ENCODE results near the gene PRKCE.

DNA sequence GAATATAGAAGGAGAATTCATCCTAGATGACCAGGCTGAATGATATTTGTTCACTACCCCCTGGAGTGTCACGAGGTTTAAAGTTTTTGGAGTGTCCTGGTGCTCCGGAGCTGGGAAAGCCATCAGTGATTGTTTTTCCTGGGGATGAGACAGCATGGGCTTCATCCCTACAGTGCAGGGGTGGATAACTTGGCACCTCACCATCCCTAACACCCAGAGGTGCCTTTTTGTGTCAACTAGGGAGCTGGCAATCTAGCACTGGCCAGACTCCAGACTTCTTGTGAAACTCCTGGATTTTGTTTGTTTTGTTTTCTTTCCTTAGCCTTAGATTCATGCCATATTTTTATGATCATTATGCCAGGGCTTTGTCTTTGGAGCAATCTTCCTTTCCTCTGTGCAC lies 164.8 kb downstream of the PRKCE start:
- TF ChIP-seq, protein P1, sequence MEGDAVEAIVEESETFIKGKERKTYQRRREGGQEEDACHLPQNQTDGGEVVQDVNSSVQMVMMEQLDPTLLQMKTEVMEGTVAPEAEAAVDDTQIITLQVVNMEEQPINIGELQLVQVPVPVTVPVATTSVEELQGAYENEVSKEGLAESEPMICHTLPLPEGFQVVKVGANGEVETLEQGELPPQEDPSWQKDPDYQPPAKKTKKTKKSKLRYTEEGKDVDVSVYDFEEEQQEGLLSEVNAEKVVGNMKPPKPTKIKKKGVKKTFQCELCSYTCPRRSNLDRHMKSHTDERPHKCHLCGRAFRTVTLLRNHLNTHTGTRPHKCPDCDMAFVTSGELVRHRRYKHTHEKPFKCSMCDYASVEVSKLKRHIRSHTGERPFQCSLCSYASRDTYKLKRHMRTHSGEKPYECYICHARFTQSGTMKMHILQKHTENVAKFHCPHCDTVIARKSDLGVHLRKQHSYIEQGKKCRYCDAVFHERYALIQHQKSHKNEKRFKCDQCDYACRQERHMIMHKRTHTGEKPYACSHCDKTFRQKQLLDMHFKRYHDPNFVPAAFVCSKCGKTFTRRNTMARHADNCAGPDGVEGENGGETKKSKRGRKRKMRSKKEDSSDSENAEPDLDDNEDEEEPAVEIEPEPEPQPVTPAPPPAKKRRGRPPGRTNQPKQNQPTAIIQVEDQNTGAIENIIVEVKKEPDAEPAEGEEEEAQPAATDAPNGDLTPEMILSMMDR (IDR thresholded peaks at IDR 0.05; ENCODE audit: extremely low read depth in 1 of 2, insufficient read depth in 1 of 2, low read depth in 1 of 2, low read length in 2 of 2), result no peak
- TF ChIP-seq, protein P2, sequence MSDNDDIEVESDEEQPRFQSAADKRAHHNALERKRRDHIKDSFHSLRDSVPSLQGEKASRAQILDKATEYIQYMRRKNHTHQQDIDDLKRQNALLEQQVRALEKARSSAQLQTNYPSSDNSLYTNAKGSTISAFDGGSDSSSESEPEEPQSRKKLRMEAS (IDR thresholded peaks at IDR 0.05; ENCODE audit: insufficient read depth, insufficient read length), result no peak
